ENCODE results near the gene FGD6.

DNA sequence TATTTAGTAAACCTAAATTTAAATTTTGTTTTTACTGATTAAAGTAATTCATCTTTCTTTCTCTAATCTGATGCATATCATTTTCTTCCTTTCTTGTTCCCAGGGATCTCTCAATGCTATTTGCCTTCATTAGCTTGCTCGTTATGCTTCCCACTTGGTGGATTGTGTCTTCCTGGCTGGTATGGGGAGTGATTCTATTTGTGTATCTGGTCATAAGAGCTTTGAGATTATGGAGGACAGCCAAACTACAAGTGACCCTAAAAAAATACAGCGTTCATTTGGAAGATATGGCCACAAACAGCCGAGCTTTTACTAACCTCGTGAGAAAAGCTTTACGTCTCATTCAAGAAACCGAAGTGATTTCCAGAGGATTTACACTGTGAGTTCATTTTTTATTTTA lies 49.0 kb upstream of the FGD6 start:
- TF ChIP-seq LEF1 (IDR thresholded peaks at IDR 0.05; ENCODE audit: borderline replicate concordance) (no peak), TARDBP (IDR thresholded peaks at IDR 0.05) (no peak), SP1 (IDR thresholded peaks at IDR 0.05) (no peak), FOXK2 (IDR thresholded peaks at IDR 0.05) (no peak), ARNT (IDR thresholded peaks at IDR 0.05) (no peak), SUZ12 (IDR thresholded peaks at IDR 0.05) (no peak)
